Measurements from ENCODE around the gene EIF4B. TPM values are rescaled to one million over a fixed set of nuclear protein-coding genes. Genes with fewer than 3 reads are reported as not detected.
"Not testable (repeated sequence)": the region's sequence is repeated elsewhere in the genome, so short reads cannot be mapped to it uniquely, and the experiment has no call there.

EIF4B gene
- total and polyA plus RNA-seq, 8 donors = 72.8 to 522 (median 418) TPM

DNA sequence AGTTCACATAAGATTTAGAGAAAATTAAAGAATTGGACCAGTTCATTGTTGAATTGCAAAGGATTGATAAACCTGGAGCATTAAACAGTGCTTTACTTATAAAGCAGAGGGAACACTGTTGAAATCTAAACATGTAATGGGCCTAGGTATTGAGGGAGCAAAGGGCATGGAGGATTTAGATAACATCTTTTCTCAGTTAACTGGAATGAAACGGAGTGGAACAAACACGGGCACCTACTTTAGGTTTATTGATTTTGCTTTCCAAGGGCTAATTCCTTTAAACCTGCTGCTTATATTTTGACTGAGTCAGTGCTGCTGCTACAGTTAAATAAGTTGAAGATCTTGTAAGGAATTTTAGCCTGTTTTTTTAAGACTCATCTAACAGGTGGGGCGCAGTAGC lies 5.6 kb downstream of the EIF4B start:
- Histone ChIP-seq H3K4me3 (no peak overlapping the region), H3K9me3 (no peaks in the 10 kb centered on the region), H3K36me3 (peaks cover 0 to 5% (median 5%) of the 10 kb centered on the region in 3 donors), H3K4me1 (peaks cover 27 to 37% (median 28%) of the 10 kb centered on the region in 3 donors), H3K27ac (no peak overlapping the region), H3K27me3 (no peaks in the 10 kb centered on the region)
- TF ChIP-seq, protein P1, sequence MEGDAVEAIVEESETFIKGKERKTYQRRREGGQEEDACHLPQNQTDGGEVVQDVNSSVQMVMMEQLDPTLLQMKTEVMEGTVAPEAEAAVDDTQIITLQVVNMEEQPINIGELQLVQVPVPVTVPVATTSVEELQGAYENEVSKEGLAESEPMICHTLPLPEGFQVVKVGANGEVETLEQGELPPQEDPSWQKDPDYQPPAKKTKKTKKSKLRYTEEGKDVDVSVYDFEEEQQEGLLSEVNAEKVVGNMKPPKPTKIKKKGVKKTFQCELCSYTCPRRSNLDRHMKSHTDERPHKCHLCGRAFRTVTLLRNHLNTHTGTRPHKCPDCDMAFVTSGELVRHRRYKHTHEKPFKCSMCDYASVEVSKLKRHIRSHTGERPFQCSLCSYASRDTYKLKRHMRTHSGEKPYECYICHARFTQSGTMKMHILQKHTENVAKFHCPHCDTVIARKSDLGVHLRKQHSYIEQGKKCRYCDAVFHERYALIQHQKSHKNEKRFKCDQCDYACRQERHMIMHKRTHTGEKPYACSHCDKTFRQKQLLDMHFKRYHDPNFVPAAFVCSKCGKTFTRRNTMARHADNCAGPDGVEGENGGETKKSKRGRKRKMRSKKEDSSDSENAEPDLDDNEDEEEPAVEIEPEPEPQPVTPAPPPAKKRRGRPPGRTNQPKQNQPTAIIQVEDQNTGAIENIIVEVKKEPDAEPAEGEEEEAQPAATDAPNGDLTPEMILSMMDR (IDR thresholded peaks at IDR 0.05) = no peak
- no peak for DNase-seq
- intact Hi-C loops (cut with DNase I) = no loop called here
- WGBS, 2 donors = 37 to 40% methylated on average over 3 of the region's 3 CpGs
- no peak for FAIRE-seq
- ATAC-seq = peak in 1 of 4 donors; percentile 32

DNA sequence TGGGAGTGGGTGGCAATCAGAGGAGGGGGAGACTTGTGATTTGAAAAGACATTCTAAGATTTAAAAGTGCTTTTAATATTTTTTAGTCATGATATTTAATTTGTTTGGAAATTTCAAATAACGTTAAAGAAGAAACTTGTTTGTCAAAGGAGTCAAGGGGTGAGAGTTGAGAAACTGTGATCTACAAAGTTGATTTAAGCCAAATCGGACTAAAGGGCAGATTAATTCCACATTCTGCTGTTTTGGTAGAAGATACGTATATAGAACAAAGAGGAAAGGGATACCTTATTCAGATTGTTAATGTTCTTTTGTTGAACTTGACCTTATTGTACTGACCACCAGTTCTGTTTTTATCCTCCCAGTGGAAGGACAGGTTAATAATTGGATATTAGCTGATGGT lies 6.7 kb downstream of the EIF4B start:
- ATAC-seq = no peak
- no peak for DNase-seq
- intact Hi-C loops (cut with DNase I) = no loop called here
- FAIRE-seq = no peak
- Histone ChIP-seq H3K36me3 (peaks cover 0 to 16% (median 12%) of the 10 kb centered on the region in 3 donors), H3K27me3 (no peaks in the 10 kb centered on the region), H3K9me3 (no peaks in the 10 kb centered on the region), H3K4me3 (no peak overlapping the region), H3K4me1 (peaks cover 26 to 33% (median 27%) of the 10 kb centered on the region in 3 donors), H3K27ac (no peak overlapping the region)
- WGBS, 2 donors = 72% methylated on average over 3 of the region's 3 CpGs
- TF ChIP-seq, protein P1 (IDR thresholded peaks at IDR 0.05) = no peak

DNA sequence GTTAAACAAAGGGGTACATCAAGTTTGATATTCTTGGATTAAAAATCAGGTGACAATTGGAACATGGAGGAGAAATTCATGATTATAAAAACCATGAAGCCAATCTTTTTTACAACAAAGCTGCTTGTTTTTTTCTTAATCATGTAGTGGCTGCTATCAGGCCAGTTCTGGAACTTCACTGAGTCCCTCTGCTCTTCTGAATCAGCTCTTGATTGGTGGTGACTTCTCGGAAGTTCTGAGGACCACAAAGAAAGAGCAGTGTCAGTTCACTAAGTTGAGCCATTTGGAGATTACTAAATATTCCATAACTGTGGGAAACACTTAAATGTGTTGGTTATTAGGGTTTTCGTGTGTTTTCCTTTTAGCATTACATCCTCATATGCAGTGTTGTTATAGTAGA lies 8.5 kb downstream of the EIF4B start:
- 78 to 83% methylated on average over 2 of the region's 2 CpGs for WGBS, 2 donors

DNA sequence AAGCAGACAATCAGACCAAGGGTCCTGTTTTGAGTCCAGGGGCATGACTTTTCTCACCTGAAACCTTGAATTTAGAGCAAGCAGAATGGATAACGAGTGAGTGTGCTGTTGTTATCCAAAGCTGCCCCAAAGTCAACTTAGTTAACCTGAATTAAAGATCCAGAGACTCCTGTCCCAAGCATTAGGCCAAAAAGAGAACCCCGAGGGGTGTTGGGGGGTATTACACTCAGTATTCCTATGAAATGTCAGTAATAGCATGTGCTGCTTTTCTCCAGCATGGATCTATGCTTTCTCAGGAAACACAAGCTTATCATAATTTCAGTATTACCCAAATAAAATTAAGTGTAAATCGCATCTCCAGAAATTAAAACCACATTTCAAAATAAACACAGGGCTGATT lies 19.0 kb downstream of the EIF4B start:
- Histone ChIP-seq H3K9me3 (no peaks in the 10 kb centered on the region), H3K27me3 (no peaks in the 10 kb centered on the region), H3K27ac (no peak overlapping the region), H3K36me3 (peaks cover 0 to 85% (median 56%) of the 10 kb centered on the region in 3 donors), H3K4me1 (peaks cover 0 to 4% (median 0%) of the 10 kb centered on the region in 3 donors), H3K4me3 (no peak overlapping the region)
- intact Hi-C loops (cut with DNase I) = loop anchor here in 1 of 3 donors (10.0 kb wide), 1 partner anchor 440 kb away; no protein-coding TSS in a partner anchor
- WGBS, 2 donors = 72 to 79% methylated on average over 3 of the region's 3 CpGs
- DNase-seq (no peak), FAIRE-seq (no peak), ATAC-seq (no peak)
- TF ChIP-seq, protein P1 (IDR thresholded peaks at IDR 0.05) = no peak

More for the DNA sequence above, 8.5 kb downstream of the EIF4B start:
- H3K4me1 ChIP-seq = peaks cover 10 to 18% (median 14%) of the 10 kb centered on the region in 3 donors
- H3K9me3 ChIP-seq = no peaks in the 10 kb centered on the region
- H3K27ac ChIP-seq = no peak overlapping the region
- DNase-seq = no peak
- H3K27me3 ChIP-seq = no peaks in the 10 kb centered on the region
- intact Hi-C loops (cut with DNase I) = no loop called here
- no peak for ATAC-seq
- TF ChIP-seq, protein P1 (IDR thresholded peaks at IDR 0.05) = no peak
- peaks cover 0 to 32% (median 27%) of the 10 kb centered on the region in 3 donors for H3K36me3 ChIP-seq
- no peak for FAIRE-seq
- no peak overlapping the region for H3K4me3 ChIP-seq

DNA sequence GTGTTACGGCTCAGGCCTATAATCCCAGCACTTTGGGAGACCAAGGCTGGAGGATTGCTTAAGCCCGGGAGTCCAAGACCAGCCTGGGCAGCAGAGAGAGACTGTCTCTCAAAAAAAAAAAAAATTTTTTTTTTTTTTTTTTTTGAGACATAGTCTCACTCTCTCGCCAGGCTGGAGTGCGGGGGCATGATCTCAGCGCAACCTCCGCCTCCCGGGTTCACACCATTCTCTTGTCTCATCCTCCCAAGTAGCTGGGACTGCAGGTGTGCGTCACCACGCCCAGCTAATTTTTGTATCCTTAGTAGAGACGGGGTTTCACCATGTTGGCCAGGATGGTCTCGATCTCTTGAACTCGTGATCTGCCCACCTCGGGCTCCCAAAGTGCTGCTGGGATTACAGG lies 20.8 kb downstream of the EIF4B start:
- DNase-seq, FAIRE-seq, H3K4me1 ChIP-seq, ATAC-seq, H3K4me3 ChIP-seq, H3K9me3 ChIP-seq, H3K27ac ChIP-seq, H3K27me3 ChIP-seq: not testable (repeated sequence)
- WGBS, 2 donors = 88 to 90% methylated on average over 13 of the region's 13 CpGs
- intact Hi-C loops (cut with DNase I) = loop anchor here in 1 of 3 donors (10.0 kb wide), 1 partner anchor 438 kb away; no protein-coding TSS in a partner anchor
- H3K36me3 ChIP-seq = peaks cover 4 to 81% (median 65%) of the 10 kb centered on the region in 3 donors

Measured in pancreas (tissue), 10 donors.